SU-DHL-6 (cell line): ENCODE measurements around the gene SNED1.

ENCODE experiments used
- H2AFZ ChIP-seq: fragments of 200-600 bp; sonication (generic); 2 replicates; pipeline ENCODE4 v1.6.1; 2014; ENCODE audit warnings: low read depth, mild to moderate bottlenecking, moderate library complexity, mixed read lengths, antibody characterized with exemption, low read length; ENCODE audit not compliant: severe bottlenecking
- H3F3A ChIP-seq: fragments of 200-600 bp; shearing (Covaris generic); 2 replicates; pipeline ENCODE4 v1.6.0; 2016; ENCODE audit warnings: antibody characterized with exemption, mild to moderate bottlenecking; ENCODE audit not compliant: insufficient read depth
- H3K27ac ChIP-seq: fragments of 200-600 bp; sonication (generic); 2 replicates; pipeline ENCODE4 v1.5.1; 2016; ENCODE audit warnings: low read depth, mild to moderate bottlenecking, low read length, moderate library complexity, mixed read lengths
- H3K27me3 ChIP-seq: fragments of 200-600 bp; sonication (generic), shearing (Covaris generic); 2 replicates; pipeline ENCODE4 v1.6.0; 2014; ENCODE audit warnings: mild to moderate bottlenecking, low read length
- H3K36me3 ChIP-seq: fragments of 200-600 bp; sonication (generic); 2 replicates; pipeline ENCODE4 v1.6.1; 2014; ENCODE audit warnings: mild to moderate bottlenecking, low read length, mixed read lengths
- H3K4me2 ChIP-seq: fragments of 300-600, 200-600 bp; shearing (Covaris generic), sonication (generic); 2 replicates; pipeline ENCODE4 v1.6.0; 2014; ENCODE audit warnings: low read length, low read depth, mild to moderate bottlenecking; ENCODE audit not compliant: poor library complexity, severe bottlenecking
- H3K4me3 ChIP-seq: fragments of 200-600 bp; sonication (generic); 2 replicates; pipeline ENCODE4 v1.5.1; 2014; ENCODE audit warnings: antibody characterized with exemption, low read length, mild to moderate bottlenecking, mixed read lengths; ENCODE audit not compliant: insufficient read depth, poor library complexity, severe bottlenecking
- H3K79me2 ChIP-seq: fragments of 200-600 bp; sonication (generic); 2 replicates; pipeline ENCODE4 v1.6.1; 2014; ENCODE audit warnings: mild to moderate bottlenecking, low read length, moderate library complexity; ENCODE audit not compliant: insufficient read depth
- H3K9ac ChIP-seq: fragments of 200-600 bp; sonication (generic); 2 replicates; pipeline ENCODE4 v1.7.0; 2014; ENCODE audit warnings: mild to moderate bottlenecking, low read length
- H3K9me2 ChIP-seq: fragments of 200-600 bp; sonication (generic); replicated peaks from 2 replicates; pipeline ENCODE4 v1.6.1; 2014; ENCODE audit warnings: low read length; ENCODE audit not compliant: insufficient read depth
- H3K9me3 ChIP-seq: fragments of 200-600 bp; sonication (generic); 2 replicates; pipeline ENCODE4 v1.6.1; 2014; ENCODE audit warnings: low read length, mixed read lengths; ENCODE audit not compliant: insufficient read depth
- H4K20me1 ChIP-seq: fragments of 200-600 bp; sonication (generic); 2 replicates; pipeline ENCODE4 v1.6.1; 2014; ENCODE audit warnings: low read depth, mild to moderate bottlenecking, antibody characterized with exemption, low read length, moderate library complexity, mixed read lengths
- CTCF ChIP-seq: fragments of 200-600 bp; sonication (generic); IDR thresholded peaks from one replicate; pipeline ENCODE4 v1.5.1; 2017; ENCODE audit warnings: antibody characterized with exemption, mild to moderate bottlenecking, low read length, moderate library complexity; ENCODE audit not compliant: insufficient read depth, poor library complexity, severe bottlenecking
- EZH2phosphoT487 ChIP-seq: fragments of 200-600 bp; sonication (generic), shearing (Covaris generic); conservative IDR thresholded peaks from 2 replicates; pipeline ENCODE4 v1.6.1; 2018; ENCODE audit warnings: mild to moderate bottlenecking, antibody characterized with exemption, low read length, moderate library complexity, mixed read lengths

Gene SNED1

GRCh38 chr2:241066893-241067341 is 68.5 kb downstream of the SNED1 start:
- Histone ChIP-seq H3K36me3 (no peaks in the 10 kb centered on the region), H3K27ac (no peak overlapping the region), H3K4me2 (no peak overlapping the region), H4K20me1 (no peaks in the 10 kb centered on the region), H3K79me2 (no peaks in the 10 kb centered on the region), H3K9me2 (no peaks in the 10 kb centered on the region), H2AFZ (no peak overlapping the region), H3K4me3 (no peak overlapping the region), H3F3A (no peaks in the 10 kb centered on the region), H3K9me3 (no peaks in the 10 kb centered on the region), H3K9ac (no peak overlapping the region), H3K27me3 (no peaks in the 10 kb centered on the region)
- TF ChIP-seq EZH2phosphoT487 = no peak
- no peak for TF ChIP-seq CTCF

GRCh38 chr2:241067501-241068135 is 69.2 kb downstream of the SNED1 start:
- Histone ChIP-seq H3K9me3 (no peaks in the 10 kb centered on the region), H3K4me3 (no peak overlapping the region), H3K36me3 (no peaks in the 10 kb centered on the region), H3K9me2 (no peaks in the 10 kb centered on the region), H3F3A (no peaks in the 10 kb centered on the region), H3K9ac (no peak overlapping the region), H3K27ac (no peak overlapping the region), H3K79me2 (no peaks in the 10 kb centered on the region), H4K20me1 (no peaks in the 10 kb centered on the region), H3K4me2 (no peak overlapping the region), H3K27me3 (no peaks in the 10 kb centered on the region), H2AFZ (no peak overlapping the region)
- no peak for TF ChIP-seq CTCF
- TF ChIP-seq EZH2phosphoT487 = no peak

GRCh38 chr2:241068136-241068941 is 69.9 kb downstream of the SNED1 start:
- Histone ChIP-seq H4K20me1 (no peaks in the 10 kb centered on the region), H3F3A (no peaks in the 10 kb centered on the region), H2AFZ (no peak overlapping the region), H3K9me3 (no peaks in the 10 kb centered on the region), H3K79me2 (no peaks in the 10 kb centered on the region), H3K4me3 (no peak overlapping the region), H3K9me2 (no peaks in the 10 kb centered on the region), H3K9ac (no peak overlapping the region), H3K27me3 (no peaks in the 10 kb centered on the region), H3K36me3 (no peaks in the 10 kb centered on the region), H3K4me2 (no peak overlapping the region), H3K27ac (no peak overlapping the region)
- TF ChIP-seq EZH2phosphoT487 (no peak), CTCF (no peak)
